Esophagus muscularis mucosa (tissue), 4 donors: ENCODE results near the gene IDH3G. TPM values are rescaled to one million over a fixed set of nuclear protein-coding genes. Genes with fewer than 3 reads are reported as not detected.

Source experiments
- DNase-seq: peaks from one replicate; pipeline ENCODE4 v3.0.0-alpha.2; 2017; ENCODE audit errors: extremely low spot score
- H3K27ac ChIP-seq, 4 donors: fragments of 200-600 bp; sonication (generic); replicated peaks in 1 of 4; 1 replicate in 3 of 4; 2 replicates in 1 of 4; pipeline ENCODE4 v1.5.1; 2016 to 2019; ENCODE audit warnings: mild to moderate bottlenecking in 1 of 4
- H3K27me3 ChIP-seq, 4 donors: fragments of 200-600 bp; sonication (generic); one replicate each; pipeline versions ENCODE4 v1.5.1 to v1.6.0; 2016 to 2019
- H3K36me3 ChIP-seq, 4 donors: fragments of 200-600 bp; sonication (generic); one replicate each; pipeline ENCODE4 v1.5.1; 2016 to 2019
- H3K4me1 ChIP-seq, 4 donors: fragments of 200-600 bp; sonication (generic); one replicate each; pipeline ENCODE4 v1.5.1; 2016 to 2019
- H3K4me3 ChIP-seq, 4 donors: fragments of 200-600 bp; sonication (generic); 1 replicate in 2 of 4; 2 replicates in 2 of 4; pipeline ENCODE4 v1.5.1; 2016 to 2019; ENCODE audit warnings: mild to moderate bottlenecking in 4 of 4, moderate library complexity in 1 of 4
- H3K9me3 ChIP-seq, 4 donors: fragments of 200-600 bp; sonication (generic); 1 replicate in 3 of 4; 2 replicates in 1 of 4; pipeline ENCODE4 v1.5.1; 2016 to 2019
- CTCF ChIP-seq, 3 experiments: fragments of 200-600 bp in 2 of 3; fragments of 450-650 bp in 1 of 3; sonication (generic) in 2 of 3; IDR thresholded peaks; one replicate each; pipeline ENCODE4 v1.5.1; 2017 to 2019; ENCODE audit warnings: antibody characterized with exemption in 3 of 3, mild to moderate bottlenecking in 2 of 3, moderate library complexity in 1 of 3
- EP300 ChIP-seq: sonication (generic); formaldehyde crosslinking; IDR thresholded peaks from one replicate; pipeline ENCODE4 v1.6.1; 2017; ENCODE audit warnings: antibody characterized with exemption
- POLR2A ChIP-seq: fragments of 450-650 bp; IDR thresholded peaks from one replicate; pipeline ENCODE4 v1.6.1; 2017; ENCODE audit warnings: antibody characterized with exemption, moderate library complexity, mild to moderate bottlenecking, low read depth
- POLR2AphosphoS5 ChIP-seq, 2 donors: sonication (generic); formaldehyde crosslinking; IDR thresholded peaks; one replicate each; pipeline ENCODE4 v1.6.1; 2017; ENCODE audit warnings: antibody characterized with exemption in 2 of 2
- WGBS: methylation state at CpG from one replicate; pipeline ENCODE4 v1.1.5; 2018; 5-methylcytosine and 5-hydroxymethylcytosine counted together
- intact Hi-C: fragments of 100-400 bp; cut with DNase I; formaldehyde crosslinking; loops from one replicate; pipeline ENCODE4 v1.15.1; 2023
- total RNA-seq, 4 donors: library from RNA; depleted of rRNA; stranded (reverse); fragments of >200 nt; gene quantifications; one replicate each; pipeline versions ENCODE4 v1.1.0 to v1.2.1, GENCODE V29; 2016

IDH3G gene
- total RNA-seq, 4 donors from 2014 or later: 52.3 to 76.3 (median 70.3) TPM

GRCh38 chrX:153778181-153778580, 16.0 kb downstream of the IDH3G start:
- Histone ChIP-seq H3K9me3 (no peaks in the 10 kb centered on the region), H3K27me3 (no peaks in the 10 kb centered on the region), H3K4me1 (peaks cover 4 to 30% (median 19%) of the 10 kb centered on the region in 4 donors), H3K36me3 (peaks cover 0 to 42% (median 19%) of the 10 kb centered on the region in 4 donors), H3K4me3 (no peak overlapping the region), H3K27ac (no peak overlapping the region)
- no peak for DNase-seq
- WGBS: 77% methylated on average over 14 of the region's 17 CpGs
- intact Hi-C loops: no loop called here
- TF ChIP-seq EP300: no peak
- no peak for TF ChIP-seq CTCF (IDR thresholded peaks at IDR 0.05)
- no peak for TF ChIP-seq POLR2AphosphoS5 (IDR thresholded peaks at IDR 0.05)
- no peak for TF ChIP-seq POLR2A

GRCh38 chrX:153777261-153778090, 16.7 kb downstream of the IDH3G start:
- DNase-seq: no peak
- 94% methylated on average over 13 of the region's 34 CpGs for WGBS

GRCh38 chrX:153776611-153777045, 17.5 kb downstream of the IDH3G start:
- intact Hi-C loops: no loop called here
- H3K27me3 ChIP-seq: no peaks in the 10 kb centered on the region
- TF ChIP-seq EP300: no peak
- no peak for TF ChIP-seq POLR2AphosphoS5 (IDR thresholded peaks at IDR 0.05)
- TF ChIP-seq POLR2A: no peak
- no peak for TF ChIP-seq CTCF (IDR thresholded peaks at IDR 0.05)
- H3K9me3 ChIP-seq: no peaks in the 10 kb centered on the region
- no peak overlapping the region for H3K27ac ChIP-seq
- H3K4me3 ChIP-seq: no peak overlapping the region
- 100% methylated on average over 4 of the region's 22 CpGs for WGBS
- DNase-seq: no peak
- peaks cover 4 to 19% (median 16%) of the 10 kb centered on the region in 4 donors for H3K4me1 ChIP-seq
- H3K36me3 ChIP-seq: peaks cover 0 to 56% (median 21%) of the 10 kb centered on the region in 4 donors

More at GRCh38 chrX:153777261-153778090, 16.7 kb downstream of the IDH3G start:
- Histone ChIP-seq H3K9me3 (no peaks in the 10 kb centered on the region), H3K36me3 (peaks cover 0 to 47% (median 18%) of the 10 kb centered on the region in 4 donors), H3K4me3 (no peak overlapping the region), H3K27ac (no peak overlapping the region), H3K4me1 (peaks cover 4 to 27% (median 19%) of the 10 kb centered on the region in 4 donors), H3K27me3 (no peaks in the 10 kb centered on the region)
- intact Hi-C loops: no loop called here
- TF ChIP-seq POLR2AphosphoS5 (IDR thresholded peaks at IDR 0.05): no peak
- no peak for TF ChIP-seq POLR2A
- no peak for TF ChIP-seq CTCF (IDR thresholded peaks at IDR 0.05)
- no peak for TF ChIP-seq EP300

- peaks cover 0 to 60% (median 24%) of the 10 kb centered on the region in 4 donors for H3K36me3 ChIP-seq
- 93% methylated on average over 3 of the region's 20 CpGs for WGBS
- TF ChIP-seq POLR2A (no peak), POLR2AphosphoS5 (IDR thresholded peaks at IDR 0.05) (no peak), EP300 (no peak), CTCF (IDR thresholded peaks at IDR 0.05) (no peak)
These were observed 18.0 kb downstream of the IDH3G start for GRCh38 chrX:153776120-153776599.

More at GRCh38 chrX:153776120-153776599, 18.0 kb downstream of the IDH3G start:
- intact Hi-C loops: no loop called here
- Histone ChIP-seq H3K4me3 (no peak overlapping the region), H3K27ac (no peak overlapping the region), H3K9me3 (no peaks in the 10 kb centered on the region), H3K4me1 (peaks cover 4 to 14% (median 12%) of the 10 kb centered on the region in 4 donors), H3K27me3 (no peaks in the 10 kb centered on the region)
- no peak for DNase-seq
